GM21825 (cell line): ENCODE data around the gene SENP5.
A peak's percentile ranks its signal among the peaks of the same experiment; 100 is the strongest.

Source experiments
- ATAC-seq: cut with Tn5 transposase; IDR thresholded peaks from one replicate; pipeline ENCODE4 v1.9.1; 2021; ENCODE audit warnings: mild to moderate bottlenecking, moderate library complexity; ENCODE audit not compliant: unreplicated experiment

SENP5 gene

DNA sequence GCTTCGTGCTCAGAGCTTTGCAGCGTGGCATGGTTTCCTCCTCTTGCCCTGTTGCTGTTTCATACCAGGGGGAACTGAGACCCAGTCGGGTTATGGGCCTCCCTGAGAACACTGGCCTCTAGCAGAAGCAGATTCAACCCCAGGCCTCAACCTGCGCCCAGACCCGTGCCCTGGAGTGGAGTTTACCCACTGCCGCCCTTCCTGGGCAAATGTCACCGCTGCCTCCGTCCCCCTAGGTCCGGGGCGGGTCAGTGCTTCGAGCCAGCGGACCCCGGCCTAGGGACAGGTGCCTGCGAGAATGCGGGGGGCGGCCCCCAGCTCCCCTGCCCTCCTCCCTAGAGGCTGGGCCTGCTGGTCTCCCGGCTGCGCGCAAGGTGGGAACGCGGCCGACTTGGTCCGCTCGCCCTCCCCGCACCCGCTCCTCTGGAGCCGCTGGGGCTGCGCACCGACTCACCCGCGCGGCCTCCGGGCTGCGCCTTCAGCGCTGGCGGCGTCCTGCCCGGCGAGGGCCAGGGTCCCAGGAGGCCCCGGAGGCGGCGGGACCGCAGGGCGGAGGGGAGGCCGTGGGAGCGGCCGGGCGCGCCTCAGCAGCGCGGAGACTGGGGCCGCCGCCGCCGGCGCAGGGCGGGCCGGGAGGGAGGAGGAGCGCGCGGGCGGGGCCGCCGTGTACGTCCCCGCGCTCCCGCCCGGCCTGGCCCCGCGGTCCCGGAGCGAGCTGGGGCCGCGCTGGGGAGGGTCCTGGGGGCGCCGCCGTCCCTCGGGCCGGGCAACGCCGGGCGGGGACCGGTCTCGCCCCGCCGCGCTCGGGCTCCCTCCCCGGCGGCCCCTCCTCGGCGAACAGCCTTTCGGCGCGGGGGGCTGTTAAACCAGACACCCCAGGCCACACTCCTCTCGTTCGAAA is 100.8 kb downstream of the SENP5 start, which contains the start of gene PIGZ:
TSS of gene PIGZ (minus strand) at position 601 of the 901 bp plus-strand sequence. CDS start 16,802 bp downstream, outside the sequence.
- peak; percentile 56 for ATAC-seq

DNA sequence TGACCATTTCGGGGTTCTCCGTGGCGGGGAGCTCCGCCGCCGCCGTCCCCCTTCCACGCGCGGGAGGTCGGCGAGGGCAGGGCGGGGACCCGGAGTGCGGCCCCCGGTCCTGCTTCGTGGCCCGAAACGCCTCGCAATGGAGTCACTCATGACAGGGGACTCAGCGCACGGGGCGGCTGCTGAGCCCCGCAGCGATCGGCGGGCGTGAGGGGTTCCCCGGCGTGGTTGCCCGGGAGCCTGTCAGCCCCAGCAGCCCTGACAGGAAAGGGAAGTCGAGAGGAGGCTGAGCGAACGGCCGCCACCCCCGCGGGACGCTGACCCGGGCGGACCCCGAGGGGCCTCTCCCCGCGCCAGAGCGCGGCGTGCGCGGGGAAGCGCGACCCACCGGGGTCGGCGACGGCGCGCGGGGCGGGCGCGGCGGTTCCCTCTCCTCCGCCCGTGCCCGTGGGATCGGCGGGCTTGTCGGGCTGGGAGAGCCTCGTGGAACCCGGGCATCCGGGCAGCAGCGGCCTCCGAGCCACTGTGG is 101.5 kb downstream of the SENP5 start:
- ATAC-seq = peak; percentile 38

GRCh38 chr3:196969660-196970546 is 102.2 kb downstream of the SENP5 start:
- ATAC-seq = peak; percentile 64

DNA sequence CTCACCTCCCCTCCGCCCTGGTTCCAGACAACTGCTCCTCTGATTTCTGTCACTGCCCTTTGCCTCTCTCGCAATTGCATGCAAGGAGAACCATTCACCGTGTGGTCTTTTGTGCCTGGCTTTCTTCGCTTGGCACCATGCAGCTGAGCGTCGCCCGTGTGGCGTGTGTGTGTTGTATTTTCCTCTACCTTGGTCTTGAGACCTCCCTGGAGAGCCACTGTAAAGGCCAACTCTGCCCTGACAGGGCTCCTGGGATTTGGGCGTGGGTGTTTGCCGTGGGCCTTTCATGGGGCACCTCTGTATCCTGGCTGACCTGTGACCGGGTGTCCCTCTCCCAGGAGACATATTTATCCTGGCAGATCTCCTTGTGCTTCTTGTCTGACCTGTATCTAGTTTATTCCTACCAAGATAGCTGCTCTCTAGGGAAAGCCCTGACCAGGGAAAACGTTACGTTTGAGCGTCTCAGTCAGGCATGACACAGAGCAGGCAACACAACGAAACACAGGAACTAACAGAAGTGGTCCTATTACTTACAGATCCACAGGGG is 102.9 kb downstream of the SENP5 start:
- ATAC-seq = no peak

DNA sequence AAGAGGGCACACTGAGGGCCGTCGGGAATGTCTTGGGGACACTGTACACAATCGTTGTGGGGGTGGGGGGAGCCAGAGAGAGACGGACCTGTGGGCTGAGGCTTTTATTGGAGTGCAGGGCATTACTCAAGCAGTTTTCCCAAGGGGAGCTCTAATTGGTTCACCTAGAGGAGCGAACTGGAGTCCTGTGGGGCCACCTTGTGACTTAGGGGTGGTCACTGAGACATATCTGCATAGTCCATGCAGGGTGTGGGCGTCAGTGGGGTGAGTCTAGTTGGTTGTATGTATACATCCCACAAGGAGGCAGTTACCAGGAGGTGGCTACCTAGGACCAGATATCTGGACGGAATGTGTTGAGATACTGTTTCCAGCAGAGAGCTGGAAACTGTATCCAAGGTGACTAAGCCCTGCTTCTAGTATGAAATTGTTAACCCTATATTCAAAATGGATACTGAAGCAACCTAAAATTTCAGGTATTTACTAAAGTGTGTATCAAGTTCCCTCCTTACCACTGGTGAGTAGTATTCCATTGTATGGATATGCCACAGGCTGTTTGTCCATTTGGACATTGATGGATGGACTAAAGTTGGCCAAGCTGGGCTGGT is 103.5 kb downstream of the SENP5 start:
- ATAC-seq = no peak

DNA sequence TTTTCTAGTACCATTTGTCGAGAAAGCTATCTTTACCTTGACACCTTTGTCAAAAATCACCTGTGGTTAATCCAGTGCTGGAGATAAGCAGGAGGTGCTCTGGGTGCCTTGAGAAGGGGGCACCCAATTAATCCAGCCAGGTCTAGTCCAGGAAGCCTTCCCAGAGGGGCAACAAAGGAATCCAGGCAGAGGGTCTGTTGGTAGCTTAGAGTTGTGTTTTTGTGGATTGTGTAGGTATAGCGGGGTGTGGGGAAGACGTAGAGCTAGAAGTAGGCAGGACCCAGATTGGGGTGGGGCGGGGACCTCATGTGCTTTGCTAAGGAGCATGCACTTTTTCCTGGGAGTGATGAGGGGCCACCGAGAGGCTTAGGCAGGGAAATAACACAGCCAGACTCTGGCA is 106.9 kb downstream of the SENP5 start:
- ATAC-seq = no peak

GRCh38 chr3:196975349-196975748 is 107.6 kb downstream of the SENP5 start:
- no peak for ATAC-seq

- ATAC-seq = no peak
These were observed 109.2 kb downstream of the SENP5 start for GRCh38 chr3:196976941-196977340.

GRCh38 chr3:196979545-196979944 is 111.8 kb downstream of the SENP5 start:
- no peak for ATAC-seq

DNA sequence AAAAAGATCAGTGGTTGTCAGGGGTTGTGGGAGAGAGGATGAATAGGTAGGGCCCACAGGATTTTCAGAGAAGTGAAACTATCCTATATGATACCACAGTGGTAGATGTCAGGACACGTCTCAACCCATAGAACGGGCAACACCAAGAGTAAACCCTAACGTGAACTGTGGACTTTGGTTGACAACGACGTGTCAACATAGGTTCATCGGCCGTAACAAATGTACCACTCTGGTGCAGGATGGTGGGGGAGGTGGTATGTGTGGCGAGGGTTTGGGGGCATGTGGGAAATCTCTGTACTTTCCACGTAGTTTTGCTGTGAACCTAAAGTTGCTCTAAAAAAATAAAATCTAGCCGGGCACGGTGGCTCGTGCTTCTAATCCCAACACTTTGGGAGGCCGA is 113.9 kb downstream of the SENP5 start:
- no peak for ATAC-seq

- no peak for ATAC-seq
These were observed 115.5 kb downstream of the SENP5 start for GRCh38 chr3:196983186-196983585.
